ENCODE data around the gene ZNF594. TPM values are rescaled to one million over a fixed set of nuclear protein-coding genes. Genes with fewer than 3 reads are reported as not detected.
"Not testable (repeated sequence)": the region's sequence is repeated elsewhere in the genome, so short reads cannot be mapped to it uniquely, and the experiment has no call there.

The ZNF594 gene
- total RNA-seq, 1 experiment from 2014 or later: 1.7 TPM

GRCh38 chr17:5131146-5131715 lies 60.4 kb downstream of the ZNF594 start:
- H3K27me3 ChIP-seq (ENCODE audit: low read length): no peaks in the 10 kb centered on the region
- DNase-seq (no peak), ATAC-seq (no peak)
- no peaks in the 10 kb centered on the region for H3K9me3 ChIP-seq (ENCODE audit: low read length)
- intact Hi-C loops (cut with micrococcal nuclease): no loop called here
- POLR2A ChIA-PET (ENCODE audit: unreplicated experiment): no interaction called here
- H3F3A ChIP-seq (ENCODE audit: low read length, unreplicated experiment): no peaks in the 10 kb centered on the region
- BruUV-seq (replicated peaks): no TSS peak
- no peak overlapping the region for H3K4me2 ChIP-seq (ENCODE audit: low read length)
- no peak overlapping the region for H3K4me3 ChIP-seq (ENCODE audit: low read length)
- no peaks in the 10 kb centered on the region for H3K9me2 ChIP-seq (replicated peaks; ENCODE audit: low read length)
- no peaks in the 10 kb centered on the region for H3K79me2 ChIP-seq (ENCODE audit: low read length)
- no peaks in the 10 kb centered on the region for H3K36me3 ChIP-seq (ENCODE audit: low read depth, low read length)
- H3K4me1 ChIP-seq (ENCODE audit: insufficient read depth, low read length): no peaks in the 10 kb centered on the region
- no peak overlapping the region for H3K27ac ChIP-seq (ENCODE audit: low read length)
- CTCF ChIA-PET: no interaction called here
- no peaks in the 10 kb centered on the region for H4K20me1 ChIP-seq (ENCODE audit: low read length)
- no peak for TF ChIP-seq EZH2phosphoT487 (IDR thresholded peaks at IDR 0.05; ENCODE audit: borderline replicate concordance, low read length)
- TF ChIP-seq, protein P1, sequence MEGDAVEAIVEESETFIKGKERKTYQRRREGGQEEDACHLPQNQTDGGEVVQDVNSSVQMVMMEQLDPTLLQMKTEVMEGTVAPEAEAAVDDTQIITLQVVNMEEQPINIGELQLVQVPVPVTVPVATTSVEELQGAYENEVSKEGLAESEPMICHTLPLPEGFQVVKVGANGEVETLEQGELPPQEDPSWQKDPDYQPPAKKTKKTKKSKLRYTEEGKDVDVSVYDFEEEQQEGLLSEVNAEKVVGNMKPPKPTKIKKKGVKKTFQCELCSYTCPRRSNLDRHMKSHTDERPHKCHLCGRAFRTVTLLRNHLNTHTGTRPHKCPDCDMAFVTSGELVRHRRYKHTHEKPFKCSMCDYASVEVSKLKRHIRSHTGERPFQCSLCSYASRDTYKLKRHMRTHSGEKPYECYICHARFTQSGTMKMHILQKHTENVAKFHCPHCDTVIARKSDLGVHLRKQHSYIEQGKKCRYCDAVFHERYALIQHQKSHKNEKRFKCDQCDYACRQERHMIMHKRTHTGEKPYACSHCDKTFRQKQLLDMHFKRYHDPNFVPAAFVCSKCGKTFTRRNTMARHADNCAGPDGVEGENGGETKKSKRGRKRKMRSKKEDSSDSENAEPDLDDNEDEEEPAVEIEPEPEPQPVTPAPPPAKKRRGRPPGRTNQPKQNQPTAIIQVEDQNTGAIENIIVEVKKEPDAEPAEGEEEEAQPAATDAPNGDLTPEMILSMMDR (conservative IDR thresholded peaks at IDR 0.05; ENCODE audit: low read depth, low read length): no peak
- TF ChIP-seq EZH2 (IDR thresholded peaks at IDR 0.05; ENCODE audit: low read length, unreplicated experiment): no peak
- H3K9ac ChIP-seq (ENCODE audit: low read length): no peak overlapping the region
- no peak overlapping the region for H2AFZ ChIP-seq (ENCODE audit: low read length)

GRCh38 chr17:5130687-5131086 lies 61.0 kb downstream of the ZNF594 start:
- H3K27ac ChIP-seq (ENCODE audit: low read length); H3K4me1 ChIP-seq (ENCODE audit: insufficient read depth, low read length); H3K4me3 ChIP-seq (ENCODE audit: low read length); ATAC-seq; H3K4me2 ChIP-seq (ENCODE audit: low read length); H3K9me3 ChIP-seq (ENCODE audit: low read length); DNase-seq; POLR2A ChIA-PET (ENCODE audit: unreplicated experiment); H3K9me2 ChIP-seq (replicated peaks; ENCODE audit: low read length); H3K9ac ChIP-seq (ENCODE audit: low read length); H3F3A ChIP-seq (ENCODE audit: low read length, unreplicated experiment); intact Hi-C loops (cut with micrococcal nuclease); CTCF ChIA-PET; H2AFZ ChIP-seq (ENCODE audit: low read length); H4K20me1 ChIP-seq (ENCODE audit: low read length); BruUV-seq (replicated peaks); H3K79me2 ChIP-seq (ENCODE audit: low read length); H3K27me3 ChIP-seq (ENCODE audit: low read length); H3K36me3 ChIP-seq (ENCODE audit: low read depth, low read length): not testable (repeated sequence)

DNA sequence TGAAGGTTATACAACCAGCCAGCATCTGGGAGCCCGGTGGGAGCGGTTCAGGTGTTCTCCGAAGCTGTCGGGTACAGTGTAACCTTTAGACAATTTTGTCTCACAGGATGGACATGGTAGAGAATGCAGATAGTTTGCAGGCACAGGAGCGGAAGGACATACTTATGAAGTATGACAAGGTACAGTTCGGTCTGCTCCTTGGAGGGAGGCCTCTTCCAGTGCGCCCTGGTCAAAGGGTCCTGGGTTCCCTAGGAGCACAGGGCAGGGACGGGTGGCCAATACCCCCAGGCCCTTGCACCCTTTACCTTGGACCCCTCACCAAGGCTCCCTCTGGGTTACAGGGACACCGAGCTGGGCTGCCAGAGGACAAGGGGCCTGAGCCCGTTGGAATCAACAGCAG lies 61.4 kb downstream of the ZNF594 start:
- CTCF ChIA-PET, ATAC-seq: not testable (repeated sequence)

GRCh38 chr17:5129770-5130169 lies 61.9 kb downstream of the ZNF594 start:
- ATAC-seq; H3K9me2 ChIP-seq (replicated peaks; ENCODE audit: low read length); H3K27ac ChIP-seq (ENCODE audit: low read length); H3K27me3 ChIP-seq (ENCODE audit: low read length); H3K4me3 ChIP-seq (ENCODE audit: low read length); H3K9me3 ChIP-seq (ENCODE audit: low read length); intact Hi-C loops (cut with micrococcal nuclease); BruUV-seq (replicated peaks); POLR2A ChIA-PET (ENCODE audit: unreplicated experiment); CTCF ChIA-PET; H4K20me1 ChIP-seq (ENCODE audit: low read length); H3K79me2 ChIP-seq (ENCODE audit: low read length); H3K4me2 ChIP-seq (ENCODE audit: low read length); H2AFZ ChIP-seq (ENCODE audit: low read length); DNase-seq; H3K9ac ChIP-seq (ENCODE audit: low read length); H3F3A ChIP-seq (ENCODE audit: low read length, unreplicated experiment); H3K4me1 ChIP-seq (ENCODE audit: insufficient read depth, low read length); H3K36me3 ChIP-seq (ENCODE audit: low read depth, low read length): not testable (repeated sequence)

More for the DNA sequence above, 61.4 kb downstream of the ZNF594 start:
- H2AFZ ChIP-seq (ENCODE audit: low read length); H3K27ac ChIP-seq (ENCODE audit: low read length); H3K36me3 ChIP-seq (ENCODE audit: low read depth, low read length); DNase-seq; H3K27me3 ChIP-seq (ENCODE audit: low read length); H3K9me2 ChIP-seq (replicated peaks; ENCODE audit: low read length); intact Hi-C loops (cut with micrococcal nuclease); H3K79me2 ChIP-seq (ENCODE audit: low read length); BruUV-seq (replicated peaks); H3K9me3 ChIP-seq (ENCODE audit: low read length); H3K9ac ChIP-seq (ENCODE audit: low read length); H3K4me1 ChIP-seq (ENCODE audit: insufficient read depth, low read length); POLR2A ChIA-PET (ENCODE audit: unreplicated experiment); H4K20me1 ChIP-seq (ENCODE audit: low read length); H3F3A ChIP-seq (ENCODE audit: low read length, unreplicated experiment); H3K4me2 ChIP-seq (ENCODE audit: low read length); H3K4me3 ChIP-seq (ENCODE audit: low read length): not testable (repeated sequence)

Other genes starting within 250 kb of the ZNF594 start
- gene PFN1, start 243.3 kb downstream of the ZNF594 start, total RNA-seq (2014; rRNA removed): 1,914 and 2,339 TPM in 2 replicates
- 2.4 and 7.5 TPM in 2 replicates for gene ENO3, start 240.7 kb downstream of the ZNF594 start, total RNA-seq (2014; rRNA removed)
- 44.1 and 48.4 TPM in 2 replicates for gene SPAG7, start 224.1 kb downstream of the ZNF594 start, total RNA-seq (2014; rRNA removed)
- gene CAMTA2, start 204.2 kb downstream of the ZNF594 start, total RNA-seq (2014; rRNA removed): 6.2 and 27.2 TPM in 2 replicates
- gene INCA1, start 194.3 kb downstream of the ZNF594 start, total RNA-seq (2014; rRNA removed): not detected in 2 replicates
- 60.9 and 67.9 TPM in 2 replicates for gene KIF1C, start 193.9 kb downstream of the ZNF594 start, total RNA-seq (2014; rRNA removed)
- not detected in 2 replicates for gene SLC52A1, start 156.4 kb downstream of the ZNF594 start, total RNA-seq (2014; rRNA removed)
- 0.58 and 0.84 TPM in 2 replicates for gene ZFP3, start 113.4 kb downstream of the ZNF594 start, total RNA-seq (2014; rRNA removed)
- gene ZNF232, start 80.0 kb downstream of the ZNF594 start, total RNA-seq (2014; rRNA removed): 3.5 and 4.7 TPM in 2 replicates
- gene USP6, start 75.8 kb downstream of the ZNF594 start, total RNA-seq (2014; rRNA removed): not detected in 2 replicates
- not detected in 2 replicates for gene SCIMP, start 43.0 kb upstream of the ZNF594 start, total RNA-seq (2014; rRNA removed)
- gene RABEP1, start 90.4 kb upstream of the ZNF594 start, total RNA-seq (2014; rRNA removed): 22.1 and 24.4 TPM in 2 replicates
- gene NUP88, start 227.8 kb upstream of the ZNF594 start, total RNA-seq (2014; rRNA removed): 83.6 and 103 TPM in 2 replicates
- gene RPAIN, start 228.3 kb upstream of the ZNF594 start, total RNA-seq (2014; rRNA removed): 46.1 and 47.9 TPM in 2 replicates
- 303 and 308 TPM in 2 replicates for gene C1QBP, start 247.3 kb upstream of the ZNF594 start, total RNA-seq (2014; rRNA removed)